ENCODE measurements around the gene GLB1L3.
"Not testable (repeated sequence)": the region's sequence is repeated elsewhere in the genome, so short reads cannot be mapped to it uniquely, and the experiment has no call there.

The GLB1L3 gene

DNA sequence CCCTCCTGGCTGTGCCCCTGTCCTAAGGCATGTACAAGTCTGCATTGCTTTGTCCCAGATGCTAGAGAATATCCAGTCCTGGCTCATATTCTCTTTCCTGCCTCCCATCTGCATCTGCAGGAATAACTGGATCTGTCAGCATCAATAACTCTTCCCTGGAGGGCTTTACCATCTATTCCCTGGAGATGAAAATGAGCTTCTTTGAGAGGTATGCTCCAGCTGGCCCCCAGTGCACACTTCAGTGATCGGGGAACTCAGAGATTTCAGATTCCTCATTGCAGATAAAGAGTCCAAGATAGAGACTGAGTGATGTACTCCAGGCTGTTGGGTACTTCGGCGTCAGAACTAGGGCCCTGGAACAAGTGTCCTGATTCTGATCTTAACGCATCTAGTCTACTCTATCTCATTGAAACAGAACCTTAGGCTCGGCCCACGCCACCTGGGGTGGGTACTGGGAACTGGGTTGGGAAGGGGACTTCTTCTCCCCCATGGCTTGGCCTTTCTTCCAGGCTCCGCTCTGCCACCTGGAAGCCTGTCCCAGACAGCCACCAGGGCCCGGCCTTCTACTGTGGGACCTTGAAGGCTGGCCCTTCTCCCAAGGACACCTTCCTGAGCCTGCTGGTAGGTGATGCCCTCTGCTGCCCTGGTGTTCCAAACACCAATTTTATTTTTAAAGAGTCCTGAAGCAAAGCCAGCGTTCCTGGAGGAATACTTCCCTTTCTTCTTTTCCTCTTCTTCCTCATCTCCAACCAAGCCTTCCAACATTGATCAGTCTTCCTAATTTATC, 37.8 kb downstream of the GLB1L3 start:
- H3K4me3 ChIP-seq (replicated peaks; ENCODE audit: low read depth, low read length): no peak overlapping the region
- H3K27me3 ChIP-seq (replicated peaks; ENCODE audit: control insufficient read depth, insufficient read depth, low read length): no peaks in the 10 kb centered on the region
- TF ChIP-seq, protein P1, sequence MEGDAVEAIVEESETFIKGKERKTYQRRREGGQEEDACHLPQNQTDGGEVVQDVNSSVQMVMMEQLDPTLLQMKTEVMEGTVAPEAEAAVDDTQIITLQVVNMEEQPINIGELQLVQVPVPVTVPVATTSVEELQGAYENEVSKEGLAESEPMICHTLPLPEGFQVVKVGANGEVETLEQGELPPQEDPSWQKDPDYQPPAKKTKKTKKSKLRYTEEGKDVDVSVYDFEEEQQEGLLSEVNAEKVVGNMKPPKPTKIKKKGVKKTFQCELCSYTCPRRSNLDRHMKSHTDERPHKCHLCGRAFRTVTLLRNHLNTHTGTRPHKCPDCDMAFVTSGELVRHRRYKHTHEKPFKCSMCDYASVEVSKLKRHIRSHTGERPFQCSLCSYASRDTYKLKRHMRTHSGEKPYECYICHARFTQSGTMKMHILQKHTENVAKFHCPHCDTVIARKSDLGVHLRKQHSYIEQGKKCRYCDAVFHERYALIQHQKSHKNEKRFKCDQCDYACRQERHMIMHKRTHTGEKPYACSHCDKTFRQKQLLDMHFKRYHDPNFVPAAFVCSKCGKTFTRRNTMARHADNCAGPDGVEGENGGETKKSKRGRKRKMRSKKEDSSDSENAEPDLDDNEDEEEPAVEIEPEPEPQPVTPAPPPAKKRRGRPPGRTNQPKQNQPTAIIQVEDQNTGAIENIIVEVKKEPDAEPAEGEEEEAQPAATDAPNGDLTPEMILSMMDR (IDR thresholded peaks at IDR 0.05; ENCODE audit: insufficient read depth, low read length, poor library complexity, severe bottlenecking): no peak
- H3K36me3 ChIP-seq (ENCODE audit: control insufficient read depth, insufficient read depth, low read length): no peaks in the 10 kb centered on the region
- no peak for DNase-seq (ENCODE audit: extremely low read depth, insufficient read length)

DNA sequence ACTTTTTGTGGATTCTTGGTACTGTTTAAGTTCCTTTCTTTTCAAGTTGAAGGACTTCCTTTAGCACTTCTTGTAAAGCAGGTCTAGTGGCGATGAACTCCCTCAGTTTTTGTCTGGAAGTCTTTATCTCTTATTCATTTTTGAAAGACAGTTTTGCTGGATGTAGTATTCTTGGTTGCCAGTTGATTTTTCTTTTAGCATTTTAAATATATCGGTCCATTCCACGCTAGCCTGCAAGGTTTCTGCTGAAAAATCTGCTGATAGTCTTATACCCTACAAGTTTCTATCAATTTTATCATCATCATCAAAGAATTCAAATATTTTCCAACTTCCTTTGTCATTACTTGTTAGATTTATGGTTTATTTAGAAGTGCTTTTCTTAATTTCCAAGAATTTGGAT, 40.9 kb downstream of the GLB1L3 start:
- H3K27me3 ChIP-seq (replicated peaks; ENCODE audit: control insufficient read depth, insufficient read depth, low read length): no peaks in the 10 kb centered on the region
- TF ChIP-seq, protein P1 (IDR thresholded peaks at IDR 0.05; ENCODE audit: insufficient read depth, low read length, poor library complexity, severe bottlenecking): no peak

DNA sequence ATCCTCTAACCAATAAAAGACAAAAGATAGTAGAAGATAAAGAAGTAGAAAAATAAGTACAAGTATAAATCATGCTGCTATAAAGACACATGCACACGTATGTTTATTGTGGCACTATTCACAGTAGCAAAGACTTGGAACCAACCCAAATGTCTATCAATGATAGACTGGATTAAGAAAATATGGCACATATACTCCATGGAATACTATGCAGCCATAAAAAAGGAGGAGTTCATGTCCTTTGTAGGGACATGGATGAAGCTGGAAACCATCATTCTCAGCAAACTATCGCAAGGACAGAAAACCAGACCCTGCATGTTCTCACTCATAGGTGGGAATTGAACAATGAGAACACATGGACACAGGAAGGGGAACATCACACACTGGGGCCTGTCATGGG, 45.2 kb downstream of the GLB1L3 start:
- H3K4me3 ChIP-seq (replicated peaks; ENCODE audit: low read depth, low read length); H3K27me3 ChIP-seq (replicated peaks; ENCODE audit: control insufficient read depth, insufficient read depth, low read length); DNase-seq (ENCODE audit: extremely low read depth, insufficient read length); H3K36me3 ChIP-seq (ENCODE audit: control insufficient read depth, insufficient read depth, low read length): not testable (repeated sequence)

More for the DNA sequence above, 40.9 kb downstream of the GLB1L3 start:
- DNase-seq (ENCODE audit: extremely low read depth, insufficient read length): no peak
- H3K36me3 ChIP-seq (ENCODE audit: control insufficient read depth, insufficient read depth, low read length): no peaks in the 10 kb centered on the region
- no peak overlapping the region for H3K4me3 ChIP-seq (replicated peaks; ENCODE audit: low read depth, low read length)

DNA sequence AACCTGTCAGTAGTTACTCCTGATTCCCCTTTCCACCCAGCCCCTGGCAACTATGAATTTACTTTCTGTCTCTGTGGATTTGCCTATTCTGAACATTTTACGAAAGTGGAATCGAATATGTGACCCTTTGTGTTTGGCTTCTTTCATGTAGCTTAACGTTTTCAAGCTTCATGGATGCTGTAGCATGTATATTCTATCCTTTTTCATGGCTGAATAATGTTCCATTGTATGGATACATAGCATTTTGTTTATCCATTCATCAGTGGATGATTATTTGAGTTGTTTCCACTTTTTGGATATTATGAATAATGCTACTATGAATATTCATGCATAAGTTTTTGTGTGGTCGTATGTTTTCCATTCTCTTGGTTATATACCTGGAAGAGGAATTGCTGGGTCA, 46.4 kb downstream of the GLB1L3 start:
- Histone ChIP-seq H3K36me3 (ENCODE audit: control insufficient read depth, insufficient read depth, low read length) (no peaks in the 10 kb centered on the region), H3K27me3 (replicated peaks; ENCODE audit: control insufficient read depth, insufficient read depth, low read length) (no peaks in the 10 kb centered on the region), H3K4me3 (replicated peaks; ENCODE audit: low read depth, low read length) (no peak overlapping the region)
- TF ChIP-seq, protein P1 (IDR thresholded peaks at IDR 0.05; ENCODE audit: insufficient read depth, low read length, poor library complexity, severe bottlenecking): no peak
- no peak for DNase-seq (ENCODE audit: extremely low read depth, insufficient read length)

DNA sequence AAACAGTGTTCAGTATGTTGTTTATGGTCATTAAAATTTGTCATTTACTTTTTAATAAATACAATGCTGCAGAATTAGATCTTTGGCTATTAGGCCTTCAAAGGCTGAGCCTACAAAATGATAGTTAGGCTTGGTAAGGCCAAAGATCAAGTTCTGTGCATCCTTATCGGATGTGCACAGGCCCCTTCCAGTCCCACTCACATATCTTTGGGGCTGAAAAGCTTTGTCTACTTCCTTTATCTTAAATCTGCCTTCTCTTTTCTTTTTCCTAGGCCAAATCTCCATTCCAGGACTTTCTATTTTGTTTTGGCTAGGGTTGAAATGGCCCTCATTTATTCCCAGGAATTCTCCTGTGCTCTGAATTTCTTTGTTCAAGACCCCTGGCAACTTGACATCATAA, 52.3 kb downstream of the GLB1L3 start:
- TF ChIP-seq, protein P1 (IDR thresholded peaks at IDR 0.05; ENCODE audit: insufficient read depth, low read length, poor library complexity, severe bottlenecking): no peak
- no peaks in the 10 kb centered on the region; the same call in 1 of the 2 replicates for H3K27me3 ChIP-seq (replicated peaks; ENCODE audit: control insufficient read depth, insufficient read depth, low read length)
- H3K4me3 ChIP-seq (replicated peaks; ENCODE audit: low read depth, low read length): no peak overlapping the region
- H3K36me3 ChIP-seq (ENCODE audit: control insufficient read depth, insufficient read depth, low read length): no peaks in the 10 kb centered on the region
- DNase-seq (ENCODE audit: extremely low read depth, insufficient read length): no peak

DNA sequence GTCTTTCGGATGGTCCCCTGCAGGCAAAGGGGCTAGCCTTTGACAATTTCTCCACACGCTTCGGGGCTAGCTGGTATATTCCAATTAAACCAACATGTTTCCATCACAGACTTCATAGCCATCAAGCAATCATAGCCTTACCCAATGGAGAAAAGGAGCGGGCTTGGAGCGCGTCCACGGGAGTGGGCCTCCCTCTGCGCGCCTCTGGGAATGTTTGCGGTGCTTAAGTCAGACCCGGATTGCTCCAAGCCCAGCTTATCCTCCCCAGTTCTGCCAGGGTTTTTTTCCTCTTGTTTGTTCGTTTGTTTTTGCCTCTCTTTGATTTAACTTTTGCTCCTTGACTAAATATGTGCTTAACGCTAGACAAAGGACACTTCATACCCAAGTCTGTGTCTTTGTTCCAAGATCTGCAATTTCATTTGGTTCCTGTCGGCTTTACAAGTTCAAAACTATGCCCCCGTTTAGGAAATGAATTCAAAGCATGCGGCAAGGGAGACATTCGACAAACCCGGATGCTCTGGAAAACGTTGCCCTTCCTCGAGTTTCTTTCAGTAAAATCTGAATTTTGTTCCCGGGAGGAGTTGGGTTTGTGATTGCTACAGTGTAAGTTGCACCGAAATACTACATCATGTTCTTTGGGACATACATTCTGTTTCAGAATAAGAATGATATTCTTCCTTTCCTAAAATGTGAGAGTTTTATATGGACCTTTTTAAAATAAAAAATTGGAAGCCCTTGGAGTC, 54.6 kb downstream of the GLB1L3 start:
- Histone ChIP-seq H3K4me3 (replicated peaks; ENCODE audit: low read depth, low read length) (no peak overlapping the region), H3K36me3 (ENCODE audit: control insufficient read depth, insufficient read depth, low read length) (no peaks in the 10 kb centered on the region), H3K27me3 (replicated peaks; ENCODE audit: control insufficient read depth, insufficient read depth, low read length) (no peaks in the 10 kb centered on the region; the same call in 1 of the 2 replicates)
- DNase-seq (ENCODE audit: extremely low read depth, insufficient read length): no peak
- TF ChIP-seq, protein P1 (IDR thresholded peaks at IDR 0.05; ENCODE audit: insufficient read depth, low read length, poor library complexity, severe bottlenecking): no peak

Data from GM06990 (cell line).